ENCODE data around the gene CXCL8.
"Not testable (repeated sequence)": the region's sequence is repeated elsewhere in the genome, so short reads cannot be mapped to it uniquely, and the experiment has no call there.

The CXCL8 gene

DNA sequence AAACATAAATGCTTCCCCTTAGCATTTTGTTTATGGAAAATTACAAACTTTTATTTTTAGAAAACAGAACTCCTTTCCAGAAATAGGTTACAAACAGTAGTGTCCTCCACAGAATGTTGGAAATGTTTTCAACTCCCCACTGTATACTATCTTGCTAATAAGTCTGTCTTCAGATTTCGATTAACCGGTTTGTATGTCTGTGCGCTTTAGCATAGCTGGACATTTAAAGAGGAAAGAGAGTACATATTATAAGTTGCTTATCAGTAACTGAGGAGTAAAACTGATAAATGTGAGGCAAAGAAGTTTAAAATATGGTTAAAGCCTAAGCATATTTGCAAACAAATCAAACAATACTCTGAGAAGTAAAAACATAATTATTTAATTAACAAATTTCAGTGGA, 3.4 kb downstream of the CXCL8 start:
- no peak for DNase-seq (ENCODE audit: low read depth)

- no peak for DNase-seq (ENCODE audit: low read depth)
These were observed 3.8 kb downstream of the CXCL8 start for GRCh38 chr4:73744203-73744602.

- DNase-seq (ENCODE audit: low read depth): no peak
These were observed 10.4 kb downstream of the CXCL8 start for GRCh38 chr4:73750730-73751129.

GRCh38 chr4:73751166-73751565, 10.8 kb downstream of the CXCL8 start:
- DNase-seq (ENCODE audit: low read depth): no peak

DNA sequence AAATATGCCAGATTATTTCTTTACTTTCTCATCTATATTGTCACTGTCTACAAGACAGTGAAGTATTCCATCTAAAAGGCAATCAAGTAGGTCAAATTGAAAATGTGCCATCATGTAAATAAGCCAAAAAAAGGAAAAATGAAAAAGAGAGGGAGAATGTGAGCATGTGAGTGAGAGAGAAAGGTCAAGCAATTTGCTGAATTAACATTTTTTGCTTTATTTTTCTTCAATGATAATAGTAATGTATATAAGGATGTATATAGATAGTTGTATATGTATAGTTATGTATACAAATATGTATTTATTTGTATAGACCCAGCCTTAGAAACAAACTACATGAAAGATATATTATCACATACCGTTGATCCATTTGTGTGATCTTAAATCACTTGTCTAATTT, 11.5 kb downstream of the CXCL8 start:
- DNase-seq (ENCODE audit: low read depth): no peak

DNA sequence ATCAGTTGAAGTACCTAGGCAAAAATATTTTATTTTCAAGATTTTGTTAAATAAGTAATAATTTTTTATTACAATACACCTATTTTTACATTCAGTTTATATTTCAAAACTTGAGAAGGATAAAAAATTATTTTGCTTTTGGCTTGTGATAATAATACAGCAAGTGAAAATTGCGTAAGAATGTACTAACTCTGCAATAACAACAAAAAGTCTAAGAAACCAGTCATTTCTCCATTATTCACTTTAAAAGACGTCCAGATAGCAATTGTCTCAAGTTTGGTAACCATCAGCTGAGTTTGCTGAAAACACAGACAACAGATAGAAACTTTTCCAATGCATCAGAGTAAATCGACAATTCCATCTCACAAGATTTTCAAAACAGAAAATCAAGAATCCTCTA, 12.1 kb downstream of the CXCL8 start:
- no peak for DNase-seq (ENCODE audit: low read depth)

GRCh38 chr4:73753215-73753614, 12.8 kb downstream of the CXCL8 start:
- no peak for DNase-seq (ENCODE audit: low read depth)

GRCh38 chr4:73754934-73755333, 14.6 kb downstream of the CXCL8 start:
- DNase-seq (ENCODE audit: low read depth): no peak

- DNase-seq (ENCODE audit: low read depth): no peak
These were observed 19.0 kb downstream of the CXCL8 start for GRCh38 chr4:73759357-73759756.

DNA sequence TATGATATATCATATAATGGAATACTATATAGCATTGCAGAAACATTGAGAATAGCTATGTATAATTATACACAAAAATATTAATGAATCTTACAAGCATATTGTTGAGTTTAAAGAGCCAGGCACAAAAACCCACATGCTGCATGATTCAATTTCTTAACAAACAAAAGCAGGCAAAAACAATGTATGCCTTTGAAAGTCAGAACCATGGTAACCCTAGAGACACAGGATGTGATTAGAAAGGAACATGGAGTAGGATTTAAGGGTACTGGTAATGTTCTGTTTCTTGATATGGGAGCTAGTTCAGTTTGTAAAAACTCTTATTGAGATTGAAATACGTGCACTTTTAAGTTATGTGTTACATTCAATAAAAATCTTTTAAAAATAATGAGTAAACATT, 21.5 kb downstream of the CXCL8 start:
- no peak for DNase-seq (ENCODE audit: low read depth)

- DNase-seq (ENCODE audit: low read depth): no peak
These were observed 22.0 kb downstream of the CXCL8 start for GRCh38 chr4:73762409-73762808.

GRCh38 chr4:73763877-73764276, 23.5 kb downstream of the CXCL8 start:
- DNase-seq (ENCODE audit: low read depth): no peak

DNA sequence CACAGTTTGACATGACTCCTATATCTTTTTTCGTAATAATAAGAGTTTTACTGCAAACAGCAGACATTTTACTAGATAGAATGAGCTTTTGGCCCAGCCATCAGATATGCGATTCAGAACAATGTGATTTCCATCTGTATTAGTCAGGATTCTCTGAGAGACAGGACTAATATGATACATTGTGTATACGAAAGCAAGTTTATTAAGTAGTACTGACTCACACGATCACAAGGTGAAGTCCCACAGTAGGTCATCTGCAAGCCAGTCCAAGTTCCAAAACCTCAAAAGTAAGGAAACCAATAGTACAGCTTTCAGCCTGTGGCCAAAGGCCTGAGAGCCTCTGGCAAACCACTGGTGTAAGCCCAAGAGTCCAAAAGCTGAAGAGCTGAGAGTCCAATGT, 24.1 kb downstream of the CXCL8 start:
- DNase-seq (ENCODE audit: low read depth): no peak

- DNase-seq (ENCODE audit: low read depth): no peak
These were observed 24.9 kb downstream of the CXCL8 start for GRCh38 chr4:73765296-73765695.

- no peak for DNase-seq (ENCODE audit: low read depth)
These were observed 30.5 kb downstream of the CXCL8 start for GRCh38 chr4:73770917-73771316.

DNA sequence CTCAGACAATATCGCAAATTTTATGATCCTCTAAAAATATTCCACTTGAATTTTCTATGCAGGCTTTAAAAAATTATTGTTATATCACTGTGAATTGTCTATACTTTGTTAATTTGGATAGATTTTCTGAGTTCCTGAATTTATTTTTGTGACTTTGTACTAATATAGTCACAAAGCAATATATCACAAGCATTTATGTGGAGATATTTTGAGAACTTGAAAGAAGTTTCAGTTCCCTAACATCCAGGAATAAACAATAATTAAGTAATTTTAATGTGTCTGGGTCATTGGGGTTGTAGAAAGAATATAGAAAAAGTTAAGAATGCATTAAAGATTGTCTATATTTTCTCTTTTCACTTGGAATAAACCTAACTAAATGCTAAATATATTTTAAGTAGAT, 32.0 kb downstream of the CXCL8 start:
- DNase-seq (ENCODE audit: low read depth): no peak

DNA sequence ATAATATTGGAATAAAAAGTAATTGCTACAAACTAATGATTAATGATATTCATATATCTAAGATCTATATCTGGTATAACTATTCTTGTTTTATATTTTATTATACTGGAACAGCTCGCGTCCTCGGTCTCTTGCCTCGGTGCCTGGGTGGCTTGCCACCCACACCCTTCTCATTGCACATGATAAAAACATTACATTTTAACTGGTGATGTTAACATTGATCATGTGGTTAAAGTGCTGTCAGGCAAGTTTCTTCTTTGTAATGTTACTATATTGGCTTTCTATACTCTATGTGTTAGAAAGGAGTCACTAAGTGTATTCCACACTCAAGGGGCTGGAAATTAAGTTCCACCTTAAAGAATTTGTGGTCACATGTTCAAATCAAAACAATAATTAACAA, 34.0 kb downstream of the CXCL8 start:
- DNase-seq (ENCODE audit: low read depth): not testable (repeated sequence)

- no peak for DNase-seq (ENCODE audit: low read depth)
These were observed 36.0 kb downstream of the CXCL8 start for GRCh38 chr4:73776321-73776729.

DNA sequence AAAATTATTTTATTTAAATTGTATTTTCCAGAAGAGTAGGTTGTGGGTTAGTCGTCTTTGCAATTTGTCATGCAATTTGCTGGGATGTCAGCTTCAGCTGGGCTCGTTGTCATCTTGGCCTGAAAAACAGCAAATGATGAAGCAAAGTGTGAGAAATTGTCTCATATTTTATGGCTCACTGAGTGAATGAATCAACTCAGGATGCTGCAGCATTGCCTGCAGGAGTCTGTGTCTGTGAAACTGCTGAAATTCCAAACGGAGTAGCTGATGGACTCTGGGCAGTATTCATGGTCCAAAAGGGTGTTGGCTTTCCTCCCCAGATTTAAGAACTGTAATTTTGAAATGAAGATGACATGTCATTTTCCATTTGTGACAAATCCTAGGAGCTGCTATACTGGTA, 37.2 kb downstream of the CXCL8 start:
- DNase-seq (ENCODE audit: low read depth): no peak

DNA sequence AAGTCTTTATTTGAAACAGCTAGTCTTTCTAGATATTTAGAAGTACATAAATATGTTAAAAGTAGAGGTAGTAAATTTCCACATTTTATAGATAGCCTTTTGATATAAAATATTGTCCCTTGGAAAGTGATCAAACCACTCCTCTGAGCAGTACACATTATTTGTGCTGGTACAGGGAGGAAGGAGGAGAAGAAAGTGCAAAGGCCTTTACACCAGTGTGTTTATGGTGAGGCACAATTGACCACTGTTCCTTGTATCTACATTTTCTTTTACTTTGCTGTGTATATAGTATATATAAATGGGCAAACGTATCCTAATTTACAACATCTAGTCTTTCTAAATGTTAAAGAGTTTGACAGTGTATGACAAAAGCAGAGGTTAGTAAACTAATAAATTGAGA, 39.9 kb downstream of the CXCL8 start:
- no peak for DNase-seq (ENCODE audit: low read depth)

GRCh38 chr4:73780834-73781233, 40.5 kb downstream of the CXCL8 start:
- DNase-seq (ENCODE audit: low read depth): no peak

DNA sequence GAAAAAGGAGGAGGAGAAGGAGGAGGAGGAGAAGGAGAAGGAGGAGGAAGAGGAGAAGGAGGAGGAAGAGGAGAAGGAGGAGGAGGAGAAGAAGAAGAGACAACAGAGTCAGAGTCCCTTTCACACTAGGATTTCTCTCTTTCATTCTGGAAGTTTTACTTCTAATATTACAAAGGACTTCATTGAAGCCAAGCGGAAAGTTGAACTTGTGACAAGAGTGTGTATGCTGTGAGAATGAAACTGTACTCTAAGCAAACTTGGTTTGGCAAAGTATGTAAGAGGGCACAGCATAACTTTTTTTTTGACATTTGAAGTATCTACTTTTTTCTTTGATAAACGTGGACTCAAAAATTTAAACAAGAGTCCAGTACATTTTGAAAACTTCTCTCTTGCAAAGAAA, 48.0 kb downstream of the CXCL8 start:
- no peak for DNase-seq (ENCODE audit: low read depth)

All from T follicular helper cell (primary cell).